ENCODE data around the gene PPFIA3. TPM values are rescaled to one million over a fixed set of nuclear protein-coding genes. Genes with fewer than 3 reads are reported as not detected.

PPFIA3 gene
- total and polyA plus RNA-seq, 2 donors (not counting 1 experiment from before 2014, with no cell fraction given), result 2.1 to 3.4 TPM

- CTCF ChIA-PET, result no interaction called here
Measured at GRCh38 chr19:49141352-49141751, 22.0 kb downstream of the PPFIA3 start.

GRCh38 chr19:49142866-49143335 is 23.6 kb downstream of the PPFIA3 start:
- ATAC-seq (ENCODE audit: low read depth) (peak; percentile 83), DNase-seq (peak; percentile 64)
- TF ChIP-seq EZH2 (IDR thresholded peaks at IDR 0.05; ENCODE audit: borderline replicate concordance, insufficient read depth, low read depth, low read length, poor library complexity, severe bottlenecking), result no peak
- TF ChIP-seq, protein P1, sequence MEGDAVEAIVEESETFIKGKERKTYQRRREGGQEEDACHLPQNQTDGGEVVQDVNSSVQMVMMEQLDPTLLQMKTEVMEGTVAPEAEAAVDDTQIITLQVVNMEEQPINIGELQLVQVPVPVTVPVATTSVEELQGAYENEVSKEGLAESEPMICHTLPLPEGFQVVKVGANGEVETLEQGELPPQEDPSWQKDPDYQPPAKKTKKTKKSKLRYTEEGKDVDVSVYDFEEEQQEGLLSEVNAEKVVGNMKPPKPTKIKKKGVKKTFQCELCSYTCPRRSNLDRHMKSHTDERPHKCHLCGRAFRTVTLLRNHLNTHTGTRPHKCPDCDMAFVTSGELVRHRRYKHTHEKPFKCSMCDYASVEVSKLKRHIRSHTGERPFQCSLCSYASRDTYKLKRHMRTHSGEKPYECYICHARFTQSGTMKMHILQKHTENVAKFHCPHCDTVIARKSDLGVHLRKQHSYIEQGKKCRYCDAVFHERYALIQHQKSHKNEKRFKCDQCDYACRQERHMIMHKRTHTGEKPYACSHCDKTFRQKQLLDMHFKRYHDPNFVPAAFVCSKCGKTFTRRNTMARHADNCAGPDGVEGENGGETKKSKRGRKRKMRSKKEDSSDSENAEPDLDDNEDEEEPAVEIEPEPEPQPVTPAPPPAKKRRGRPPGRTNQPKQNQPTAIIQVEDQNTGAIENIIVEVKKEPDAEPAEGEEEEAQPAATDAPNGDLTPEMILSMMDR (IDR thresholded peaks at IDR 0.05), result no peak
- Histone ChIP-seq H3K9ac (ENCODE audit: low read length) (no peak overlapping the region), H3K36me3 (replicated peaks in 1 of 2; ENCODE audit: control extremely low read depth in 1 of 2, control insufficient read depth in 1 of 2, extremely low read depth in 1 of 2, insufficient read depth in 2 of 2, low read length in 1 of 2) (no peaks in the 10 kb centered on the region), H3K27ac (ENCODE audit: low read length in 2 of 2) (no peak overlapping the region), H2AFZ (ENCODE audit: insufficient read depth, low read depth, low read length, poor library complexity, severe bottlenecking) (peak overlapping the region; percentile 75), H3K27me3 (replicated peaks in 1 of 4; ENCODE audit: control extremely low read depth in 1 of 4, control insufficient read depth in 3 of 4, insufficient read depth in 4 of 4, low read length in 3 of 4) (peaks cover 0 to 46% (median 14%) of the 10 kb centered on the region in 4 experiments), H3K4me2 (replicated peaks; ENCODE audit: low read depth, low read length, poor library complexity, severe bottlenecking) (peak overlapping the region; percentile 69), H3K9me3 (ENCODE audit: control extremely low read depth in 1 of 3, control insufficient read depth in 2 of 3, insufficient read depth in 1 of 3, low read length in 2 of 3) (peaks cover 0 to 16% (median 0%) of the 10 kb centered on the region in 3 donors), H3K4me3 (ENCODE audit: control extremely low read depth in 1 of 5, extremely low read depth in 1 of 5, insufficient read depth in 1 of 5, low read depth in 2 of 5, low read length in 4 of 5) (peak overlapping the region in 4 of 5 experiments; percentile 2 to 33 (median 14)), H4K20me1 (ENCODE audit: control insufficient read depth, insufficient read depth, low read length, poor library complexity, severe bottlenecking) (no peaks in the 10 kb centered on the region), H3K4me1 (ENCODE audit: control insufficient read depth in 2 of 2, insufficient read depth in 2 of 2, low read length in 2 of 2) (peaks cover 15 to 17% of the 10 kb centered on the region in 2 donors), H3K79me2 (ENCODE audit: control insufficient read depth, insufficient read depth, low read length) (no peaks in the 10 kb centered on the region)
- Mint-ChIP-seq H3K4me3 (peak overlapping the region; percentile 80), H3K27ac (peak overlapping the region; percentile 32), H3K9me3 (ENCODE audit: insufficient read depth) (no peaks in the 10 kb centered on the region), H3K4me1 (peaks cover 12% of the 10 kb centered on the region), H3K27me3 (peaks cover 38% of the 10 kb centered on the region)
- ChIA-PET CTCF (interaction anchor here (0.7 to 5.2 kb wide), 3 partner anchors 46 to 84 kb away, joined by 3 to 44 read pairs (median 3); no protein-coding TSS in a partner anchor), POLR2A (interaction anchor here (0.7 kb wide), 1 partner anchor 23 kb away, joined by 3 read pairs; no protein-coding TSS in a partner anchor)
- WGBS (ENCODE audit: insufficient coverage), result 4% methylated on average over 21 of the region's 21 CpGs
- intact Hi-C loops (cut with micrococcal nuclease), result loop anchor here (10.0 kb wide), 1 partner anchor 62 kb away; no protein-coding TSS in a partner anchor

More at GRCh38 chr19:49141352-49141751, 22.0 kb downstream of the PPFIA3 start:
- no peak overlapping the region for H3K27ac Mint-ChIP-seq
- peaks cover 10% of the 10 kb centered on the region for H3K4me1 Mint-ChIP-seq
- POLR2A ChIA-PET, result no interaction called here
- peaks cover 37% of the 10 kb centered on the region for H3K27me3 Mint-ChIP-seq
- peaks cover 0 to 16% (median 0%) of the 10 kb centered on the region in 3 donors for H3K9me3 ChIP-seq (ENCODE audit: control extremely low read depth in 1 of 3, control insufficient read depth in 2 of 3, insufficient read depth in 1 of 3, low read length in 2 of 3)
- no peak overlapping the region for H3K4me3 ChIP-seq (ENCODE audit: control extremely low read depth in 1 of 5, extremely low read depth in 1 of 5, insufficient read depth in 1 of 5, low read depth in 2 of 5, low read length in 4 of 5)
- intact Hi-C loops (cut with micrococcal nuclease), result loop anchor here (10.0 kb wide), 1 partner anchor 63 kb away; no protein-coding TSS in a partner anchor
- H3K9me3 Mint-ChIP-seq (ENCODE audit: insufficient read depth), result no peaks in the 10 kb centered on the region
- no peaks in the 10 kb centered on the region for H4K20me1 ChIP-seq (ENCODE audit: control insufficient read depth, insufficient read depth, low read length, poor library complexity, severe bottlenecking)
- H3K79me2 ChIP-seq (ENCODE audit: control insufficient read depth, insufficient read depth, low read length), result no peaks in the 10 kb centered on the region
- H3K9ac ChIP-seq (ENCODE audit: low read length), result no peak overlapping the region
- H3K27me3 ChIP-seq (replicated peaks in 1 of 4; ENCODE audit: control extremely low read depth in 1 of 4, control insufficient read depth in 3 of 4, insufficient read depth in 4 of 4, low read length in 3 of 4), result peaks cover 0 to 43% (median 10%) of the 10 kb centered on the region in 4 experiments
- DNase-seq, result no peak
- ATAC-seq (ENCODE audit: low read depth), result no peak
- TF ChIP-seq, protein P1 (IDR thresholded peaks at IDR 0.05), result no peak
- no peak for TF ChIP-seq EZH2 (IDR thresholded peaks at IDR 0.05; ENCODE audit: borderline replicate concordance, insufficient read depth, low read depth, low read length, poor library complexity, severe bottlenecking)
- no peaks in the 10 kb centered on the region for H3K36me3 ChIP-seq (replicated peaks in 1 of 2; ENCODE audit: control extremely low read depth in 1 of 2, control insufficient read depth in 1 of 2, extremely low read depth in 1 of 2, insufficient read depth in 2 of 2, low read length in 1 of 2)
- peaks cover 15 to 17% of the 10 kb centered on the region in 2 donors for H3K4me1 ChIP-seq (ENCODE audit: control insufficient read depth in 2 of 2, insufficient read depth in 2 of 2, low read length in 2 of 2)
- H3K27ac ChIP-seq (ENCODE audit: low read length in 2 of 2), result no peak overlapping the region
- H2AFZ ChIP-seq (ENCODE audit: insufficient read depth, low read depth, low read length, poor library complexity, severe bottlenecking), result no peak overlapping the region
- no peak overlapping the region for H3K4me2 ChIP-seq (replicated peaks; ENCODE audit: low read depth, low read length, poor library complexity, severe bottlenecking)
- H3K4me3 Mint-ChIP-seq, result no peak overlapping the region
- WGBS (ENCODE audit: insufficient coverage), result 66% methylated on average over 4 of the region's 6 CpGs
